Measurements from ENCODE around the gene NRXN3.

DNA sequence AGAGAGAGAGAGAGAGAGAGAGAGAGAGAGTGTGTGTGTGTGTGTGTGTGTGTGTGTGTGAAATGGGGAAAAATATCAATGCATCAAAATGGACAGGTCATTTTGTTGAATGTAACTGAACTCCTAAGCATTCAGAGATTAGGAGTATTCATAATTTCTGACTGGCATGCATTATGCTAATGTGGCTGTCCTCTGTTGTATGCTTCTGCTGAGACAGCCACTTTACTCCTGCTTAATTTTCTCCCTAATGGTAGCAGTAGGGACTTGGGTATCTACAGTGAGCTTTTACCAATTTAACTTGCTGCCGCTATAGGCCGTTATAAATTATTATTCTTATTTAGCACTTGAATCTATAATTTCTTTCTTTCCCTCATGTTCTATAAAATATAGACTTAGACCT is 924.8 kb downstream of the NRXN3 start:
- TF ChIP-seq, protein P1, sequence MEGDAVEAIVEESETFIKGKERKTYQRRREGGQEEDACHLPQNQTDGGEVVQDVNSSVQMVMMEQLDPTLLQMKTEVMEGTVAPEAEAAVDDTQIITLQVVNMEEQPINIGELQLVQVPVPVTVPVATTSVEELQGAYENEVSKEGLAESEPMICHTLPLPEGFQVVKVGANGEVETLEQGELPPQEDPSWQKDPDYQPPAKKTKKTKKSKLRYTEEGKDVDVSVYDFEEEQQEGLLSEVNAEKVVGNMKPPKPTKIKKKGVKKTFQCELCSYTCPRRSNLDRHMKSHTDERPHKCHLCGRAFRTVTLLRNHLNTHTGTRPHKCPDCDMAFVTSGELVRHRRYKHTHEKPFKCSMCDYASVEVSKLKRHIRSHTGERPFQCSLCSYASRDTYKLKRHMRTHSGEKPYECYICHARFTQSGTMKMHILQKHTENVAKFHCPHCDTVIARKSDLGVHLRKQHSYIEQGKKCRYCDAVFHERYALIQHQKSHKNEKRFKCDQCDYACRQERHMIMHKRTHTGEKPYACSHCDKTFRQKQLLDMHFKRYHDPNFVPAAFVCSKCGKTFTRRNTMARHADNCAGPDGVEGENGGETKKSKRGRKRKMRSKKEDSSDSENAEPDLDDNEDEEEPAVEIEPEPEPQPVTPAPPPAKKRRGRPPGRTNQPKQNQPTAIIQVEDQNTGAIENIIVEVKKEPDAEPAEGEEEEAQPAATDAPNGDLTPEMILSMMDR (conservative IDR thresholded peaks at IDR 0.05) = no peak
- no peak for TF ChIP-seq EZH2 (IDR thresholded peaks at IDR 0.05; ENCODE audit: low read depth)

Data from PC-9 (cell line).